Loucy (cell line): ENCODE results near the gene GIMAP1.

Experiments used
- H2AFZ ChIP-seq: fragments of 200-600 bp; sonication (generic); 2 replicates; pipeline ENCODE4 v1.6.0; 2016; ENCODE audit warnings: antibody characterized with exemption, mild to moderate bottlenecking, low read length, moderate library complexity
- H3F3A ChIP-seq: fragments of 200-600 bp; 2 replicates; pipeline ENCODE4 v1.6.0; 2016; ENCODE audit warnings: antibody characterized with exemption, low read depth, mild to moderate bottlenecking
- H3K27me3 ChIP-seq: fragments of 200-600 bp; sonication (generic); 2 replicates; pipeline ENCODE4 v1.6.1; 2014; ENCODE audit warnings: low read length, mild to moderate bottlenecking; ENCODE audit not compliant: insufficient read depth, poor library complexity, severe bottlenecking
- H3K36me3 ChIP-seq: fragments of 200-600 bp; sonication (generic); 2 replicates; pipeline ENCODE4 v1.6.1; 2016; ENCODE audit warnings: low read length; ENCODE audit not compliant: insufficient read depth
- H3K4me1 ChIP-seq: fragments of 200-600 bp; sonication (generic); 2 replicates; pipeline ENCODE4 v1.5.1; 2014; ENCODE audit warnings: low read length, mild to moderate bottlenecking; ENCODE audit not compliant: insufficient read depth, poor library complexity, severe bottlenecking
- H3K4me2 ChIP-seq: fragments of 200-600 bp; sonication (generic); 2 replicates; pipeline ENCODE4 v1.6.0; 2014; ENCODE audit warnings: antibody characterized with exemption, low read length, low read depth, mild to moderate bottlenecking; ENCODE audit not compliant: poor library complexity, severe bottlenecking
- H3K4me3 ChIP-seq: fragments of 200-600 bp; sonication (generic); 2 replicates; pipeline ENCODE4 v1.5.1; 2014; ENCODE audit warnings: low read length, mild to moderate bottlenecking, mixed read lengths; ENCODE audit not compliant: poor library complexity, severe bottlenecking
- H3K79me2 ChIP-seq: fragments of 200-600 bp; sonication (generic); 2 replicates; pipeline ENCODE4 v1.6.1; 2014; ENCODE audit warnings: low read length; ENCODE audit not compliant: insufficient read depth
- H3K9ac ChIP-seq: fragments of 200-600 bp; sonication (generic); 2 replicates; pipeline ENCODE4 v1.6.0; 2014; ENCODE audit warnings: mild to moderate bottlenecking, low read depth, low read length, moderate library complexity; ENCODE audit not compliant: poor library complexity, severe bottlenecking
- H3K9me2 ChIP-seq: fragments of 200-600 bp; sonication (generic); replicated peaks from 2 replicates; pipeline ENCODE4 v1.6.1; 2016; ENCODE audit warnings: low read depth, low read length, mixed read lengths
- H3K9me3 ChIP-seq: fragments of 200-600 bp; sonication (generic); 2 replicates; pipeline ENCODE4 v1.6.1; 2014; ENCODE audit warnings: mild to moderate bottlenecking, antibody characterized with exemption, low read length, low read depth; ENCODE audit not compliant: insufficient read depth
- H4K20me1 ChIP-seq: fragments of 200-600 bp; sonication (generic); 2 replicates; pipeline ENCODE4 v1.6.0; 2014; ENCODE audit warnings: antibody characterized with exemption, low read length, mild to moderate bottlenecking; ENCODE audit not compliant: insufficient read depth, poor library complexity, severe bottlenecking
- CTCF ChIP-seq: fragments of 200-600 bp; sonication (generic); conservative IDR thresholded peaks from 2 replicates; pipeline ENCODE4 v1.5.1; 2014; ENCODE audit warnings: mild to moderate bottlenecking, antibody characterized with exemption, low read length
- EZH2phosphoT487 ChIP-seq: fragments of 200-600 bp; IDR thresholded peaks from 2 replicates; pipeline ENCODE4 v1.6.1; 2018; ENCODE audit warnings: antibody characterized with exemption, mild to moderate bottlenecking, moderate library complexity, borderline replicate concordance

The GIMAP1 gene

GRCh38 chr7:150759479-150759878 lies 43.1 kb downstream of the GIMAP1 start:
- no peak for TF ChIP-seq CTCF
- no peak for TF ChIP-seq EZH2phosphoT487
- H2AFZ ChIP-seq, result no peak overlapping the region
- H3K9me3 ChIP-seq, result no peaks in the 10 kb centered on the region

GRCh38 chr7:150766334-150766709 lies 49.9 kb downstream of the GIMAP1 start:
- Histone ChIP-seq H3F3A (no peaks in the 10 kb centered on the region), H3K4me3 (no peak overlapping the region), H3K27me3 (no peaks in the 10 kb centered on the region), H3K9me2 (no peaks in the 10 kb centered on the region), H3K79me2 (no peaks in the 10 kb centered on the region), H3K4me2 (no peak overlapping the region), H3K4me1 (no peaks in the 10 kb centered on the region), H3K36me3 (no peaks in the 10 kb centered on the region), H2AFZ (no peak overlapping the region), H3K9ac (no peak overlapping the region), H4K20me1 (no peaks in the 10 kb centered on the region), H3K9me3 (no peaks in the 10 kb centered on the region)
- TF ChIP-seq EZH2phosphoT487, result no peak
- TF ChIP-seq CTCF, result no peak

More at GRCh38 chr7:150759479-150759878, 43.1 kb downstream of the GIMAP1 start:
- peaks cover 20% of the 10 kb centered on the region for H3K4me1 ChIP-seq
- no peaks in the 10 kb centered on the region for H3K79me2 ChIP-seq
- peaks cover 7% of the 10 kb centered on the region; the same call in 1 of the 2 replicates for H3F3A ChIP-seq
- no peak overlapping the region for H3K4me2 ChIP-seq
- H3K36me3 ChIP-seq, result no peaks in the 10 kb centered on the region
- H3K9ac ChIP-seq, result no peak overlapping the region
- no peak overlapping the region for H3K4me3 ChIP-seq
- no peaks in the 10 kb centered on the region for H4K20me1 ChIP-seq
- no peaks in the 10 kb centered on the region for H3K9me2 ChIP-seq
- H3K27me3 ChIP-seq, result no peaks in the 10 kb centered on the region

- Histone ChIP-seq H3K4me3 (no peak overlapping the region), H3K4me1 (no peaks in the 10 kb centered on the region), H3K9me2 (no peaks in the 10 kb centered on the region), H2AFZ (no peak overlapping the region), H3K79me2 (no peaks in the 10 kb centered on the region), H3K27me3 (no peaks in the 10 kb centered on the region), H4K20me1 (no peaks in the 10 kb centered on the region), H3K9me3 (no peaks in the 10 kb centered on the region), H3K4me2 (no peak overlapping the region), H3K9ac (no peak overlapping the region), H3F3A (no peaks in the 10 kb centered on the region), H3K36me3 (no peaks in the 10 kb centered on the region)
- no peak for TF ChIP-seq CTCF
- no peak for TF ChIP-seq EZH2phosphoT487
These were observed 53.4 kb downstream of the GIMAP1 start for GRCh38 chr7:150769768-150770167.
